Spinal cord (tissue), 10 donors: ENCODE data around the gene POLR3K. TPM values are rescaled to one million over a fixed set of nuclear protein-coding genes. Genes with fewer than 3 reads are reported as not detected.
"Not testable (repeated sequence)": the region's sequence is repeated elsewhere in the genome, so short reads cannot be mapped to it uniquely, and the experiment has no call there.

Experiments
- DNase-seq, 6 donors: peaks; one replicate each; pipeline versions ENCODE4 v3.0.0 to v3.0.0-alpha.2; 2013 to 2015; ENCODE audit warnings: low spot score in 6 of 6, low read depth in 4 of 6
- H3K27ac ChIP-seq: one replicate; pipeline ENCODE4 v1.5.1; 2013; ENCODE audit warnings: low read depth, low read length, control low read depth
- H3K27me3 ChIP-seq: one replicate; pipeline ENCODE4 v1.6.1; 2013; ENCODE audit warnings: low read length; ENCODE audit not compliant: control insufficient read depth, insufficient read depth
- H3K36me3 ChIP-seq: one replicate; pipeline ENCODE4 v1.6.1; 2013; ENCODE audit warnings: low read length; ENCODE audit not compliant: control insufficient read depth, insufficient read depth
- H3K4me1 ChIP-seq: one replicate; pipeline ENCODE4 v1.6.1; 2013; ENCODE audit warnings: low read length; ENCODE audit not compliant: control insufficient read depth, insufficient read depth
- H3K4me3 ChIP-seq: one replicate; pipeline ENCODE4 v1.5.1; 2013; ENCODE audit warnings: low read depth, low read length, control low read depth
- H3K9me3 ChIP-seq: one replicate; pipeline ENCODE4 v1.6.1; 2013; ENCODE audit warnings: low read length; ENCODE audit not compliant: control insufficient read depth, insufficient read depth
- WGBS: methylation state at CpG from one replicate; pipeline ENCODE4 v1.1.5; 2013; ENCODE audit warnings: missing lambda C conversion rate; ENCODE audit not compliant: insufficient coverage; 5-methylcytosine and 5-hydroxymethylcytosine counted together
- polyA plus RNA-seq, 2 donors: library from polyadenylated mRNA; unstranded; fragments of 120-200 nt; gene quantifications; one replicate each; pipeline ENCODE4 v1.2.1, GENCODE V29; 2013; ENCODE audit not compliant: insufficient read length in 2 of 2
- total RNA-seq, 2 donors: library from RNA; depleted of rRNA in 1 of 2; stranded (reverse); fragments of 120-200 nt in 1 of 2; fragments of >200 nt in 1 of 2; gene quantifications; one replicate each; pipeline versions ENCODE4 v1.2.3 to v1.2.4, GENCODE V29; 2013 to 2014
- donor health status: healthy.

POLR3K gene
- total and polyA plus RNA-seq, 4 donors, result 4.6 to 18.8 (median 11.0) TPM

- 93% methylated on average over 6 of the region's 14 CpGs for WGBS
- peaks cover 2% of the 10 kb centered on the region for H3K27me3 ChIP-seq
Measured at GRCh38 chr16:59440-60059, 6.1 kb upstream of the POLR3K start.

GRCh38 chr16:58491-59439 lies 5.4 kb upstream of the POLR3K start:
- Histone ChIP-seq H3K36me3 (peaks cover 82% of the 10 kb centered on the region), H3K27ac (no peak overlapping the region), H3K4me3 (no peak overlapping the region), H3K4me1 (peaks cover 11% of the 10 kb centered on the region), H3K9me3 (no peaks in the 10 kb centered on the region), H3K27me3 (peaks cover 2% of the 10 kb centered on the region)
- no peak for DNase-seq
- 87% methylated on average over 28 of the region's 29 CpGs for WGBS

More at GRCh38 chr16:59440-60059, 6.1 kb upstream of the POLR3K start:
- Histone ChIP-seq H3K4me3 (no peak overlapping the region), H3K4me1 (peaks cover 6% of the 10 kb centered on the region), H3K27ac (no peak overlapping the region), H3K9me3 (no peaks in the 10 kb centered on the region), H3K36me3 (peaks cover 90% of the 10 kb centered on the region)
- no peak for DNase-seq

GRCh38 chr16:57711-58110 lies 4.3 kb upstream of the POLR3K start:
- no peak for DNase-seq
- Histone ChIP-seq H3K27ac (no peak overlapping the region), H3K27me3 (peaks cover 2% of the 10 kb centered on the region), H3K36me3 (peaks cover 72% of the 10 kb centered on the region), H3K9me3 (no peaks in the 10 kb centered on the region), H3K4me3 (no peak overlapping the region), H3K4me1 (peaks cover 15% of the 10 kb centered on the region)
- 53% methylated on average over 8 of the region's 8 CpGs for WGBS

GRCh38 chr16:56231-56927 lies 3.0 kb upstream of the POLR3K start:
- Histone ChIP-seq H3K4me1 (peaks cover 18% of the 10 kb centered on the region), H3K27ac (no peak overlapping the region), H3K27me3 (no peaks in the 10 kb centered on the region), H3K36me3 (peaks cover 58% of the 10 kb centered on the region), H3K4me3 (no peak overlapping the region), H3K9me3 (no peaks in the 10 kb centered on the region)
- no peak for DNase-seq
- 94% methylated on average over 17 of the region's 17 CpGs for WGBS

GRCh38 chr16:55571-56136 lies 2.2 kb upstream of the POLR3K start:
- H3K4me3 ChIP-seq, result no peak overlapping the region
- no peak for DNase-seq
- WGBS, result 94% methylated on average over 11 of the region's 11 CpGs
- no peaks in the 10 kb centered on the region for H3K27me3 ChIP-seq
- H3K4me1 ChIP-seq, result peaks cover 18% of the 10 kb centered on the region
- peaks cover 52% of the 10 kb centered on the region for H3K36me3 ChIP-seq
- H3K9me3 ChIP-seq, result no peaks in the 10 kb centered on the region
- H3K27ac ChIP-seq, result no peak overlapping the region

- Histone ChIP-seq H3K27me3 (no peaks in the 10 kb centered on the region), H3K4me1 (peaks cover 18% of the 10 kb centered on the region), H3K9me3 (no peaks in the 10 kb centered on the region), H3K36me3 (peaks cover 38% of the 10 kb centered on the region), H3K4me3 (peak overlapping the region; percentile 78), H3K27ac (no peak overlapping the region)
- no peak for DNase-seq
- WGBS, result 49% methylated on average over 7 of the region's 12 CpGs
Measured at GRCh38 chr16:54237-54581, 801 bp upstream of the POLR3K start.

GRCh38 chr16:50769-51591 lies 2.4 kb downstream of the POLR3K start:
- no peak for DNase-seq
- Histone ChIP-seq H3K36me3 (peaks cover 10% of the 10 kb centered on the region), H3K4me1 (peaks cover 18% of the 10 kb centered on the region), H3K27ac (no peak overlapping the region), H3K27me3 (no peaks in the 10 kb centered on the region), H3K4me3 (no peak overlapping the region), H3K9me3 (no peaks in the 10 kb centered on the region)
- WGBS, result 94% methylated on average over 3 of the region's 15 CpGs

GRCh38 chr16:47234-47633 lies 6.2 kb downstream of the POLR3K start:
- no peak for DNase-seq
- 93% methylated on average over 7 of the region's 7 CpGs for WGBS
- Histone ChIP-seq H3K4me3 (no peak overlapping the region), H3K9me3 (no peaks in the 10 kb centered on the region), H3K27ac (no peak overlapping the region), H3K27me3 (no peaks in the 10 kb centered on the region), H3K36me3 (peaks cover 7% of the 10 kb centered on the region), H3K4me1 (no peaks in the 10 kb centered on the region)

- not testable (repeated sequence) for H3K36me3 ChIP-seq, H3K4me1 ChIP-seq, H3K27me3 ChIP-seq, H3K4me3 ChIP-seq, DNase-seq, H3K9me3 ChIP-seq, H3K27ac ChIP-seq
- WGBS, result no CpG with 5 or more reads among the region's 7 CpGs
Measured at GRCh38 chr16:46510-46909, 6.9 kb downstream of the POLR3K start.
